ENCODE measurements around the gene ZNF593.

ZNF593 gene

DNA sequence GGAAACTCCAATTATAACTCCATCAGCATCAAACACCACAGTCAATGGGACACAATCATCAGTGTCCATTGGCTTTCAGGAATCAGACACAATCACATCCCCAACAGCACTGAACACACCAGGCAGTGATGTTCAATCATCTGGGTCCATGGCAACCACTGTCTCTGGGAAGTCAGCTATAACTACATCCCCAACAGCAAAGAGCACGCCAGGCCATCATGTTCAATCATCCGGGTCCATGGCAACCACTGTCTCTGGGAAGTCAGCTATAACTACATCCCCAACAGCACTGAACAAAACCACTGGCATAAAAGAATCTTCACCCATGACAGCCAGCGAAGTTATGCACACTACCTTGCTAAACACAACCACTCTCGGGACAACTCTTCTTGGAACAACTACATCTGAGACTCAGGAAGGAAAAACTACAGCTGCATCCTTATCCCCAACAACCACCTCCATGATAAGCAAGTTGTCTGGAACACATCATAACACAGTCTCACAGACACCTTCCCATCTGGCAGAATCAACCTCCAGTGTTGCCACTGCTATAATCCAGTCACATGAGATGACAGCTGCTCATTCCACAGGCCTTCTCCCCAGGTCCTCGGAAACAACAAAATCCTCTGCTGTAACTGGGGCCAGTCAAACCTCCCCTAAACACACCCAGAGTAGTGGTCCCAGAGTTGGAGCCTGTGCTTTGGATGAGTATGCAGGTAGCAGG is 40.6 kb downstream of the ZNF593 start:
- no peak for DNase-seq (ENCODE audit: low spot score)

DNA sequence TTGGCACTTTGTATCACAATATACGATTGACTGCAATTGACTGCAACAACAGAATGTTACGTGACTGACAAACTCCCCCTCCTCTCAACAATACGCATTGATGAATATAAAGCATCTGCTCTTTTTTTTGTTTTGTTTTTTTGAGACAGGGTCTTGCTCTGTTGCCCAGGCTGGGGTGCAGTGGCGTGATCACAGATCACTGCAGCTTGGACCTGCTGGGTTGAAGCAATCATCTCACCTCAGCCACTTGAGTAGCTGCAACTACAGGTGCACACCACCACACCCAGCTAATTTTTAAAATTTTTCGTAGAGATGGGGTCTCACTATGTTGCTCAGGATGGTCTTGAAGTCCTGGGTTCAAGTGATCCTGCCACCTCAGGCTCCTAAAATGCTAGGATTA is 43.0 kb downstream of the ZNF593 start:
- DNase-seq (ENCODE audit: low spot score) = no peak

DNA sequence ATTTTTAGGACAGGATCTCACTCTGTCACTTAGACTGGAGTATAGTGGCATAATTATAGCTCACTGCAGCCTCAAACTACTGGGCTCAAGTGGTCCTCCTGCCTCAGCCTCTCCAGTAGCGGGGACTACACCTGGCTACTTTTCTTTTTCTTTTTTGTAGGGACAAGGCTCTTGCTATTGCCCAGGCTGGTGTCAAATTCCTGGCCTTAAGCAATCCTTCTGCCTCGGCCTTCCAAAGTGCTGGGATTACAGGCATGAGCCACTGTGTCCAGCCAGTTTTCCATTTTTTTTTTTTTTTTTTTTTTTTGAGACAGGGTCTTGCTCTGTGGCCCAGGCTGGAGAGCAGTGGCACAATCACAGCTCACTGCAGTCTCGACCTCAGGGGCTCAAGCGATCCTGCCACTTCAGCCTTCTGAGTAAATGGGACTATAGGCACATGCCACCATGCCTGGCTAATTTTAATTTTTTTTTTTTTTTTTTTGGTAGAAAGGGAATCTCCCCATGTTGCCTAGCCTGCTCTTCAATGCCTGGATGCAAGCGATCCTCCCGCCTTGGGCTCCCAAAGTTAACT is 43.7 kb downstream of the ZNF593 start:
- DNase-seq (ENCODE audit: low spot score) = no peak

DNA sequence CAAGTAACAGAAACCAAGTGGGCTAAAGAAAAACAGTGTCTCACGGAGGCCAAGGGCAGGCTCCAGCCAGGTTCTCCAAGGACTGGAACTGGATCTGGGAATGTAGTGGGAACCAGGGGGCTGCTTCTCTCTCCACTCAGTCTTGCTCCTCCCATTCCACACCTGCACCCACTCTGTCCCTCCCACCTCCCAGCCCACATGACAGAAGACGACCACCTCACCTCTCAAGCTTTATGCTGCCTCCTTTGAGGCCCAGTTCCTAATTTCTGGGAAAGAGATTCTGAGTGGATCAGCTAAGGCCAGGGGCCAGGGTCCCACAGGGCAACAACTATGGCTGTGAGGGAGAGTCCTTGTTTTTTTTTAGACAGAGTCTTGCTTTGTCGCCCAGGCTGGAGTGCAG is 45.5 kb downstream of the ZNF593 start:
- DNase-seq (ENCODE audit: low spot score) = no peak

DNA sequence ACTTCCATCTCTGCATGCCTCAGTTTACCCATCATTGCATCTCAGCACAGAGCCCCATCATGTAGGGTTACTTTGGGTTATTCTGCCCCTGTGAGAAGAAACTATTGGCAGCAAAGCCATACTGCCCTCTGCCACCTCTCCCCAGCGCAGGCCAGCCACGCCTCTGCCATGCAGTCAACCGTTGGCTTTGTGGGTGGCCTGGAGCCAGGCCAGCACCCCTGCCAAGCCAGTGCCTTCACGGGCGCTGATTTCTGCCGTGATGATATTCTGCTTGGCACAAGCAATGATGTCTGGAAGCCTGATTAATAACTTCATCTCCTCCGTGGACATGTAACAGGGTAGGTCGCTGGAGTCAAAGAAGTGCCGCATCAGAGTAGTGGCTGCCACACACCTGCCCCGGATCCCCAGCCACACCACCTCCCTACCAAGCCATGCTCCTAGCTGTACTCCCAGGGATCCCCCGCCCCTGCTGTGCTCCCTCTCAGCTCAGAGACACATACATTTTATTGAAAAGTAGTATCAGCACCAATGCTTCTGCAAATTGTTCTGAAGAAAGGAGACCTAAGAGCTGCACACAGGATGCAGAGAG is 49.3 kb downstream of the ZNF593 start:
- DNase-seq (ENCODE audit: low spot score) = no peak

All from hematopoietic multipotent progenitor cell treated with erythropoietin and hydrocortisone succinate and interleukin-3 and kit ligand, for 17 days (in vitro differentiated cells).